ENCODE data around the gene FCER2.

Gene FCER2

GRCh38 chr19:7704280-7705060 is 2.5 kb upstream of the FCER2 start:
- H3K4me3 ChIP-seq (ENCODE audit: control insufficient read depth, low read depth, low read length) = no peak overlapping the region
- DNase-seq (ENCODE audit: low read depth) = no peak
- no peak for TF ChIP-seq CTCF (IDR thresholded peaks at IDR 0.05; ENCODE audit: control insufficient read depth, insufficient read depth, low read depth, low read length, missing control alignments)

- TF ChIP-seq CTCF (IDR thresholded peaks at IDR 0.05; ENCODE audit: control insufficient read depth, insufficient read depth, low read depth, low read length, missing control alignments) = no peak
- DNase-seq (ENCODE audit: low read depth) = no peak
- no peak overlapping the region for H3K4me3 ChIP-seq (ENCODE audit: control insufficient read depth, low read depth, low read length)
Measured at GRCh38 chr19:7703332-7703731, 1.4 kb upstream of the FCER2 start.

GRCh38 chr19:7701049-7701653 is 780 bp downstream of the FCER2 start:
- DNase-seq (ENCODE audit: low read depth) = no peak
- TF ChIP-seq CTCF (IDR thresholded peaks at IDR 0.05; ENCODE audit: control insufficient read depth, insufficient read depth, low read depth, low read length, missing control alignments) = no peak
- H3K4me3 ChIP-seq (ENCODE audit: control insufficient read depth, low read depth, low read length) = no peak overlapping the region

GRCh38 chr19:7699417-7700401 is 2.2 kb downstream of the FCER2 start:
- TF ChIP-seq CTCF (IDR thresholded peaks at IDR 0.05; ENCODE audit: control insufficient read depth, insufficient read depth, low read depth, low read length, missing control alignments) = no peak
- no peak for DNase-seq (ENCODE audit: low read depth)
- H3K4me3 ChIP-seq (ENCODE audit: control insufficient read depth, low read depth, low read length) = no peak overlapping the region

- TF ChIP-seq CTCF (IDR thresholded peaks at IDR 0.05; ENCODE audit: control insufficient read depth, insufficient read depth, low read depth, low read length, missing control alignments) = no peak
- H3K4me3 ChIP-seq (ENCODE audit: control insufficient read depth, low read depth, low read length) = no peak overlapping the region
- DNase-seq (ENCODE audit: low read depth) = no peak
Measured at GRCh38 chr19:7699003-7699402, 2.9 kb downstream of the FCER2 start.

GRCh38 chr19:7698583-7698982 is 3.3 kb downstream of the FCER2 start:
- TF ChIP-seq CTCF (IDR thresholded peaks at IDR 0.05; ENCODE audit: control insufficient read depth, insufficient read depth, low read depth, low read length, missing control alignments) = no peak
- DNase-seq (ENCODE audit: low read depth) = no peak
- H3K4me3 ChIP-seq (ENCODE audit: control insufficient read depth, low read depth, low read length) = no peak overlapping the region
